DMS153 (cell line): ENCODE measurements around the gene STK11.

Experiments
- DNase-seq: peaks from one replicate; lab custom pipeline; 2025; lab: John Stamatoyannopoulos, UW

The STK11 gene

DNA sequence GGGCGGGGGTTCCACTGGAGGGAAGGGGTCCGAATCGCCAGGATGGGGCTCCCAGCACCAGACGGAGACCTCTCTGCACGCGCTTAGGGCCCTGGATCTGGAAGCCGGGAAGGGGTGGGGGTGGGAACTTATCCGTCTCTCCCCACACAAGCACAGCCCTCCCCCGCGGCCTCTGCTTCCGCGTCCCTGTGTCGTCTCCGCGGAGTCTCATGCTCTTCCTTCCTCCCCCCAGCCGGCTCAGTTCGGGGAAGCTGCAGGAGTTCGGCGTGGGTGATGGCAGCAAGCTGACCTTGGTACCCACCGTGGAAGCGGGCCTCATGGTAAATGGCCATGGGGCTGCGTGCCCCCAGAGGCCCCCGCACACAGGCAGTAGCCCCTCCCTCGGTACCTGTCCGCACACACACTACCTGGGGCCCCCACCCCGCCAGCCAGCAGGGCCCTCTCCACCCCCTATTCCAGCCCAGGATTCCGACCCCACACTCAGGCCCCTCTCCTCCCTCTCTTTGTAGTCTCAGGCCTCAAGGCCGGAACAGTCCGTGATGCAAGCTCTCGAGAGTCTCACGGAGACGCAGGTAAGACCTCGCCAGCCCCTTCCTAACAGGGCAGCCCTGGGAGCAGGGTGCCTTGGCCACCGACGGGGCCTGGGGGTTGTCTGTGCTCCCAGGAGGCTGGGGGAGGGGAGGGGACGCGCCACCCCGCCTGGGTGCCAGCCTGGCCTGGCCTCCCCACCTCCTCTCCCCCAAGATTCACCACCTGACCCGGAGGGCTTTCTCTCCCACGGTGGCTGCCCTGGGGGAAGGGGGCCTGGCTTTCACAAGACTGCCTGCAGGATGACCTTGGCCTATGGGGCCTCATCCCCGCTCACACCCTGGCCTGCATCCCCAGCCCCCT, 46.0 kb downstream of the STK11 start:
- no peak for DNase-seq

DNA sequence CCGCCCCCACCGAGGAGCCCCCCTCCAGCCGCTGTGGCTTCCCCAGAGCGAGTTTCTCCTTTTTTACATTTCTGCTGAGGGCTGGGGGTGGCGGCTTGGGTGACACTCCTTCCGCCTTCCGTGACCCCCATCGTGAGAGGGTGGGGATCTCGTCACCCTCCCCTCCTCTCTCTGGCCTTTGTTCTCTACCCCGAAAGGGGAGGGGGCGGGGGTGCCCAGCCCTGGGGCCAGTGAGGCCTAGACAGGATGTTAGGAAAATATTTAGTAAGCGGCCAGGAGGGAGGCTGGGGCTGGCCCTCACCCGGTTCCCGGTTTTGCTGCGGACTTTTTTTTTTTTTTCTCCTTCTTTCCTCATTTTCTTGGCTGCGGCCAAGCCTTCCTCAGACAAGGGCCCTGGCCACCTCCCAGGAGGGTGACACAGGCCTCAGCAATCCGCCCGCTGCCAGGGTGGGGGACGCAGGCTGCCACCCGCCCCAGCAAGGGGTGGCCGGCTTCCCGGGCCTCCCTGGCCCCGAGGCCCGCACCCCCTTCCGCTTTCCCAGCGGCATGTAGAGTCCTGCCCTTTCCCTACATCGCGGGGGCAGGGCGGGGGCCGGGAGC, 46.7 kb downstream of the STK11 start:
- no peak for DNase-seq

DNA sequence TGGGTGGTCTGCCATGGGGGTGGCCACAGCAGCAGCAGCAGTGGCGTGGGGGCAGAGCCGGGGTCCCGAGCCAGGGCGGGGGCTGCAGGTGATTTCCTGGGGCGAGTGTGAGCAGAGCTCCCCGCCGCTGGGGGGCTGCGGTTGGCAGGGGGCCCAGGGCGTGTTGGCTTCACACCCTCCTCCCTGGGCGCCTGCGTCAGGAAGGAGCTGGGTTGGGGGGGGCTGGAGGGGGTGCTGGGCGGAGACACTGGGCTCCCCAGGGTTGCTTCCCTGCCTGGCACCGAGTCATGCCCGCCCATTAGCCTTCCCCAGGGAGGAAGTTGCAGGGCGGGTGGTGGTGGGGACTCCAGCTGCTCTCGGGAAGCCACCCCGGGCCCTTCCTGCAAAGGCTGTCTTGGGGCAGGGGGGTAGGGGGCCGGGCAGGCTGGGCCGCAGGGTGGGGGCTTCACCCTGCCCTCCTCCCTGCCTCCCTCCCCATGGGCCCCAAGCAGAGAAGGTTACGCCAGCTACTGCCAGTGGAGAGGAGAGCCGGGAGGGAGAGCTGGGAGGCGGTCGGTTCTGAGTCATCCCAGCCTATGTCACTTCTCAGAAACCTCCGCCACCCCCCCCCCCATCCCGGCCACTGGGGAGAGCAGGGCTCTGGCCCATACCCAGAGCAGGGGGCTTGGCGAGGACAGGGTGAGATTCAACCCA, 47.4 kb downstream of the STK11 start:
- peak; percentile 67 for DNase-seq

DNA sequence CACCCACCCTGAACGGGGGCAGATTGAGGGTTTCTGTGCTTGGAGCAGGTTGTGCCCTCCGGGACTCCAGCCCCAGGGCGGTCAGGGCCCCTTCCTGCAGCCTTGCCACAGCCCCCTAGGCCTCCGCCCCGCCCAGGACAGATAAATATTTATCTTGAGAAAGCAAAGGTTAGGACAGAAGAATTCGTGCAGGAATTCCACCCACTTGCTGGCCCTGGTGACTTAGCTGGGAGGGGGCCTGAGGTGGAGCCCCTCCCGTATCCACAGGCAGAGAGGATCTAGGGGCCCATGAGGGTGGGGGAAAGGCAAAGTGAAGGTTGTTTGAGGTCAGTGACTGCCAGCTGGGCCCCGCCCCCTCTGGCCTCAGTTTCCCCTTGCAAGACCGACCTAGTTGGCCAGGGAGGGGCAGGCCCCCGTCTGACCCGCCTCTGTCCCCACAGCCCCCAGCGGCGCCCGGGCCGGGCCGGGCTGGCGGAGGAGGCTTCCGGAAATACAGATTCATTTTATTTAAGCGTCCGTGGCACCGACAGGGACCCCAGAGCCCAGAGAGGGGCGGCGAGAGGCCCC, 48.0 kb downstream of the STK11 start:
- DNase-seq: no peak

DNA sequence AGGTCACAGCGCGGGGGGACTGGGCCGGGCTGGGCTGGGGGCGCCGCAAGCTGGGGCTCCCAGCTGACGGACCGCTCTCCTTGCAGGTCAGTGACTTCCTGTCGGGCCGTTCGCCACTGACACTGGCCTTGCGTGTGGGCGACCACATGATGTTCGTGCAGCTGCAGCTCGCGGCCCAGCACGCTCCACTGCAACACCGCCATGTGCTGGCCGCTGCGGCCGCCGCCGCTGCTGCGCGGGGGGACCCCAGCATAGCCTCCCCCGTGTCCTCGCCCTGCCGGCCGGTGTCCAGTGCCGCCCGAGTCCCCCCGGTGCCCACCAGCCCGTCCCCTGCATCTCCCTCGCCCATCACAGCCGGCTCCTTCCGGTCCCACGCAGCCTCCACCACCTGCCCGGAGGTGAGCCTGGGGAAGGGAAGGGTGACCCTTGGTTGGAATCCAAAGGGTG, 48.5 kb downstream of the STK11 start:
- DNase-seq: no peak

DNA sequence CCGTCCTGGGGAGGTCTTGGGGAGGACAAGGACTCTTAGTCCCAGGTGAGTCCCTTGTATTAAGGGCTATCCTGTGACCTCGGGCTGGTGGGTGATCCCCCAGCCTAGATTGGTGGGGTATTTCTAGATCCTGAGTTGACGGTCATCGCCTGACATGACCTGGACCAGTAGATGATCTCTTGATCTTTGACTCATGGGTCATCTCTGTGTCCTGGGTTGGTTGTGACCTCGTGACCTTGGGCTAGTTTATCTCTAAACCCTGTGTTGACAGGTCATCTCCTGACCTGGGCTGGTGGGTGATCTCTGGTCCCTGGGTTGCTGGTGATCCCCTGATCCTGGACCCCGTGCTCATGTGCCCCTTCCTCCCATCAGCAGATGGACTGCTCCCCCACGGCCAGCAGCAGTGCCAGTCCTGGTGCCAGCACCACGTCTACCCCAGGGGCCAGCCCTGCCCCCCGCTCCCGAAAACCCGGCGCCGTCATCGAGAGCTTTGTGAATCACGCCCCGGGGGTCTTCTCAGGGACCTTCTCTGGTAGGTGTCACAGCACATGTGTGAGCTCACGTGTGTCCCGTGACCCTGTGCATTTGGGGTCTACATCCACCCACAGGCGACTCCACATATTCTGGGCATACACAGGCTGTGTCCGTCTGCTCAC, 49.1 kb downstream of the STK11 start:
- DNase-seq: no peak

DNA sequence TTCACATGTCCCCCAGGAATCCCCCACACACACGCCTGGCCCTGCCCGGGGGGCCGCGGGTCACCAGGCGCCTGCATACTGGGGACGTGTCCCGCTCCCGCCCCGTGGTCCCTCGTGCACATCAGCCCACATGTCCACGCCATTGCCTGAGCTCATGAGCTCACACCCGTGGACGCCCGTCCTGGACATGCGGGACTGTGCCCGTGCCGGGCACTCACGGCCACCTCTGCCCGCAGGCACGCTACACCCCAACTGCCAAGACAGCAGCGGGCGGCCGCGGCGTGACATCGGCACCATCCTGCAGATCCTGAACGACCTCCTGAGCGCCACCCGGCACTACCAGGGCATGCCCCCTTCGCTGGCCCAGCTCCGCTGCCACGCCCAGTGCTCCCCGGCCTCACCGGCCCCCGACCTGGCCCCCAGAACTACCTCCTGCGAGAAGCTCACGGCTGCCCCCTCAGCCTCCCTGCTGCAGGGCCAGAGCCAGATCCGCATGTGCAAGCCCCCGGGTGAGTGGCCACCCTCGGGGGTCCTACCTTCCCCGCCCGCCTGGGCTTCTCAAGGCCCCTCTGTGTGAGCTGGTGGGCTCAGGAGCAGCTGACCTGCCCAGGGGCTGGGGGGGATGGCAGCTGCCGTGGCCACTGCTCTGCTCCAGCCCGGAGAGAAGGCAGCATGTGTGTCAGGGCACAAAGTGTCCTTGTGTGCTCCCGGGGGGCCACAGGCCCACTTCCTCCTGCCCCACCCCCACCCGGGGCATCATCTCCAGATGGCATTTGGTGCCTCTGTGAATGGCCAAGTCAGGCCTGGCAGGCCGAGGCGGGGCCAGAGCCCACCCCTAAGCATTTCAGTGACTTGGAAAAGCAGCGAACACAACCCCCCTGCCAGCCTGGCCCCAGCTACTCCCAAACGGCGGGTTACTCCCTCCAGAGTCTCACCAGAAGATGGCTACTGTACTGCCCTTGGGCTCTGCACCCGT, 49.9 kb downstream of the STK11 start:
- DNase-seq: no peak

DNA sequence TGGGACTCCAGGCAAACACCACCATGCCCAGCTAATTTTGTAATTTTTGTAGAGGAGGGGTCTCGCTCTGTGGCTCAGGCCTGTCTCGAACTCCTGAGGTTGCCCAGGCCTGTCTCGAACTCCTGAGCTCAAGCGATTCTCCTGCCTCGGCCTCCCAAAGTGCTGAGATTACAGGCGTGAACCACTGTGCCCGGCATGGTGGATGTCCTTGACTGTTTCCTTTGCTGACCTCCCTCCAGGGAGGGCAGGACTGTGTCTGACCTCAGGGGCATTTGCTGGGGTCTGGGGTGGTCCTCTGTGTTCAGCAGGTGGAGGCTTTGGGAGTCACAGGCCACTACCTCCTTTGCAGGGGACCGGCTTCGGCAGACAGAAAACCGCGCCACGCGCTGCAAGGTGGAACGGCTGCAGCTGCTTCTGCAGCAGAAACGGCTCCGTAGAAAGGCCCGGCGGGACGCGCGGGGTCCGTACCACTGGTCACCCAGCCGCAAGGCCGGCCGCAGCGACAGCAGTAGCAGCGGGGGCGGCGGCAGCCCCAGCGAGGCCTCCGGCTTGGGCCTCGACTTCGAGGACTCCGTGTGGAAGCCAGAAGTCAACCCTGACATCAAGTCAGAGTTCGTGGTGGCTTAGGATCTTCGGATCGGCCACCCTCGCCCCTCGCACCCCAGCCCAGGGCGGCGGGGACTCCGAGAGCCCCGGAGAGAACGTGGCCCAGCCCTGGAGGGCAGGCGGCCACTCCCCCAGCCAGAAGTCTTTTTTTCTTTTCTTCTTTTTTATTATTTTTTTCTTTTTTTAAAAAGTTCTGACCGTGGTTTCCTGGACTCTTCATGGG, 51.3 kb downstream of the STK11 start:
- DNase-seq: no peak

DNA sequence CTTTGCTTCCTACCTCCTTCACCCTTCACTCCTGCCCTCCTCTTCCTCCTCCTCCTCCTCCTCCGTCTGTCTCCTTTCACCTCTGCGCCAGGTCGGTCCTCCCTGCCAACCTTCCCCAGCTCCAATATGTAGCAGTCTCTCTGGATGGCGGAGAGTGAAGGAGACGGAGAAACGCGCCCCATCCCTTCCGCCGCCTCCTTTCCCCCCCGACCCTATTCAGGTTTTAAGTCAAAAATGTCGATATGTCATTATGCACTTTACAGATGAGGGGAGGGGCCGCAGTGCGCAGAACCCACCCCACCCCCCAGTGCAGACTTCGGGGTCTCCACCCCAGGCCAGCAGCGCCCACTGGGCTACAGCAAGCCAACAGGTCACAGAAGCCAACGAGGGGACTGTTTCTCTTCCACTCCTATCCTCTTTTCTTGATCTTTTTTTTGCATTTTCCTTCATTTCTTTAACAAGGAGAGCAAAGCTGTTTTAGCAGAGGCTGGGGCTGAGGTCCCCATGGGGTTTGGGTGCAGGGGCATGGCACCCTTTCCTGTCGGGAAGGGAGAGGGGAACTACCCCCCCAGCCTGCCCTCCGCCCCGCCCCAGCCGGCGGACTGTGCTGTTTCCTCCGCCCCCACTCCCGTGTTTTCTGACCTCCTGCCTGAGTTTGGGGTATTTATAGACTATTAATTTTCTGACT, 52.0 kb downstream of the STK11 start:
- no peak for DNase-seq

DNA sequence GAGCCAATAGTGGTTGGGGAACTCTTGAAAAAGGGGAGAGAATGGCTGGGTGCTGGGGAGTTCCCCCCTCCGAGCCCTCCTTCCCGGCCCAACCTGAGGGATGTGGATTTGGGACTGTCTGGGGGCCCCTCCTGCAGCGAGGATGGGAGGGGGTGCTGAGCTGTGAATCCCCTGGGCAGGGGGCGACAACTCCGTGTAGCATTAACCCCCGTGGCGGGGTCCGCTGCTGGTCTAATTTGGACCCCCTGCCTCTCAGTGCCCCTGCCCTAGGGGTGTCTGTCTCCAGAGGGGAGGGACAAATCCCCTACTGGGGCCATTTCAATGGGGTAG, 52.5 kb downstream of the STK11 start:
- no peak for DNase-seq

DNA sequence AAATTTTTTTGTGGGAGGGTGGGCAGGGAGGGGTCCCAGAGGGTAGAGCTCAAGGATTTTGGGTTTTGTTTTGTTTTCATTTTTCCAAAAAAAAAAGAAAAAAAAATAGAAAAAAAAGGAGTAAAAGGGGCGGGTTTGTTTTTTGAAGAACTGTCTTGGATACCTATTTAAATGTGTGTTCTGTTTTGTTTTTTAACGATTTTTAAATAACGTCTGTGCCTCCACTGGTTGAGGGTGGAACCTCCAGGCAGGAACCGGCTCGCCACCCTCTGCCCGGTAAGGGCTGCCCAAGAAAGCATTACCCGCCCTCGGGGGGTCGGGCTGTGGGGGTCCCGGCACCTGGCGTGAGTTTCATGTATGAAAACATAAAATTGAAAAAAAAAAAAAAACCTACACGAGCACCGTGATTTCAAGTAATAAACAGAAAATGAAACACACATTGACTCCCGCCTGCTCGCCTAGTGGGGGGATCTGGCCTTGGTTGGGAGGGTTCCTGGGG, 53.2 kb downstream of the STK11 start:
- no peak for DNase-seq

DNA sequence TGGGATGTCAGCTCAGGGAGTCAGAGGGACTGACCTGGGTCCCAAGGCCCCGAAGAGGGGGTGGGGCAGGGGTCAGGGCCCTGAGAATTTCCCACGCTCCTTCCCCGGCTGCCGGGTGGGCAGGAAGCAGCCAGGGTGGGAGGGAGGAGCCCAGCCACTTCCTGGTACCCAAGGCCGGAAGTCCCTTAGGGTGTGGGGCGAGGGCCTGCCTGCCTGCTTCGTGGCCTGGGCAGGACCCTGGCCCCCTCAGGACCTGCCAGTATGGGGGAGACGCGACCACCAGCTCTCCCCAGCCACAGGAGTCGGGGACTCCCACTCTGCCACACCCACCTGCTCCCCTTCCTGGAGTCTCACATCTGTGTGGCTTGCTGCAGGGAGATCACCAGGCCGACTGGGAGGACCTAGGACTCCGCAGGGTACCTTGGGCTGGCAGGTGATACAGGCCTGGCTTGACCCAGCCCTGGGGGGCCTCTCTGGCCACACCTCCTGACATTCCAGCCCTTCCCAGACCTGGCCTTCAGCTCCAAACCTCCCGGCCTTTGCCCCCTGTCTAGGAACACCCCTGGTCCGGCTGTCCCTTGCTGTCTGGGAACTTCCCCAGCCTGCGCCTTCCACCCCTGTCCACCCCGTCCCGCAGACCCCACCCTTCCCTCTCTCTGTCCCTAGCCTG, 53.8 kb downstream of the STK11 start:
- no peak for DNase-seq

DNA sequence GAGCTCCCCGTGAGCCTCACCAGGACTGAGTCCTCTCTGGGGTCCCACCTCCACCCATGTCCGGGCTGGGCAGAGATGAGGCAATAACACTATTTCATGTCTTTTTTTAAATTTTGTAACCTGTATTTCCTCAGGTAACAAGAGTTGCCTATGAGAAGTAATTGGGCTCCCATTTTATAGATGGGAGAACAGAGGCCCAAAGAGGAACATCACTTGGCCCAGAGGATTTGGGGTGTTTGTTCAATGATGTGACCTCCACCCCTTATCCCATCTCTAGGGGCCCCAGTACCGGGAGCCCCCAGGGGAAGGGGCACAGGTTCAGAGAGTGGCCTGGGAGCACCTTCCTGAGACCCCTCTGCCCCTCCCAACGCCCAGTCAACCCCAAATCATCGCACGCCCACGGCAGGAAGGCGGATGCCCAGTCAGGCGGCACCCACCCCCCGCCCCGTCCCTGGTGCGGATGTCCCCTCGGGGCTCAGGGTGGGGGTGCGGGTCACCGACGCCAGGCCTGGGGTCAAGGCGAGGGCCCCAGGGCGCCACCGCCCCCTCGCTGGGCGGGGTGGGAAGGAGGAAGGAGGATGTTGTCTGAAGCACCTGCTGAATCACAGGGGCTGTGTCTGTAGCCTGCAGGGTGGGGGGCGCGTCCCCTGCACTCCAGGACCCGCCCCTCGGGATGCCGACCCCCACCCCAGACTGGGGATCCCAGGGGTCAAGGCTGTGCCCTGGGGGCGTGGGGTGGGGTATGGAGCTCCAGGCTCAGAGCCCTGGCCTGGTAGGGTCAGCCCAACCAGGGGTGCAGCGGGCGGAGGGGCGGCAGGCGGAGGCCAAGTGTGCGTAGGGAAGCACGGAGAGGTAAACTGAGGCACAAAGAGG, 54.5 kb downstream of the STK11 start:
- DNase-seq: no peak

DNA sequence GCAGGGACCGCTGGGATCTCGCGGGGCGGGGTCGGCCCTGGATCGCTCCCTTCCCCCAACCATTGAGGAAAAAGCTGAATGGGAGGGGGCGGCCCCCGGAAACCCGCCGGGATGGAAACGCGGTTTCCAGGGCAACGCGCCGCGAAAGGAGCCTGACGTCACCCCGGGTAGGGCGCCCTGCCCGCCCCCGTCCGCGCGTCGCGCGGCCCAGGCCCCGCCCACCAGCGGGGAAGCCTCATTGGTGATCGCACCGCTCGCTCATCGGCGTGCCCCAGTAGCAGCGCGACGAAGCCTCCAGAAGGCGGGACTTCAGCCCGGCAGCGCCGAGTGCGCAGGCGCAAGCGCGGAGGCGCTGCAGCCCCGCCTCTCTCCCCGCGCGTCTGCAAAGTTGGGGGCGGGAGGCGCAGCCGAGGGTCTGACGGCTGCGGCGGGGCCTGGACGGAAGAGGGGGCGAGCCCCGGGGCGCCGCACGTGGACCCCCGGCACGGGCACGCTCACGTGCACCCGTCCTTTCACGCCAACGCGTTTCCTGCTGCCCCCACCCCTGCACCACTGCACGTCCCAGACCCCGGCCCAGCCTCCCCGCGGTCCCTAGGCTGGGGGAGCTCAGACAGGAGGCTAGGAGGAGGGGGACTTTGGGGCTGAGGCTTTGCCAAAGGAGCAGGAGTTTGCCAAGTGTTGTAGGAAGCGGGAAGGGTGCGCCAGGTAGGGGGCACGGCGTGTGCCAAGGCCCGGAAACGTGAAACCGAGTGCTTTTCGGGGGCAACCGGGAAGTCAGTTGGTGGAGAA, 55.4 kb downstream of the STK11 start:
- peak; percentile 71 for DNase-seq

DNA sequence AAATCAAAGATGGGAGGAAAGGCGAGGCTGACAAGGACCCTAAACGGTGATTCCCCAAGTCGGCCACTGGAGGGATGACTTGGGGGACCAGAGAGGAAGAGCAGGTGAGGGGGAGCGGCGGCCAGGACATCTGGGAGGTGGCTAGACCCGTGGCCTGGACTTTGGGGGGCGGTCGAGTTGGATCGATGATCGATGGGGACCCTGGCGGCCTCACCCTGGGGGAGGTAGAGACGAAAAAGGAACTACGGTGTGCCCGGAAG, 55.9 kb downstream of the STK11 start:
- DNase-seq: no peak

DNA sequence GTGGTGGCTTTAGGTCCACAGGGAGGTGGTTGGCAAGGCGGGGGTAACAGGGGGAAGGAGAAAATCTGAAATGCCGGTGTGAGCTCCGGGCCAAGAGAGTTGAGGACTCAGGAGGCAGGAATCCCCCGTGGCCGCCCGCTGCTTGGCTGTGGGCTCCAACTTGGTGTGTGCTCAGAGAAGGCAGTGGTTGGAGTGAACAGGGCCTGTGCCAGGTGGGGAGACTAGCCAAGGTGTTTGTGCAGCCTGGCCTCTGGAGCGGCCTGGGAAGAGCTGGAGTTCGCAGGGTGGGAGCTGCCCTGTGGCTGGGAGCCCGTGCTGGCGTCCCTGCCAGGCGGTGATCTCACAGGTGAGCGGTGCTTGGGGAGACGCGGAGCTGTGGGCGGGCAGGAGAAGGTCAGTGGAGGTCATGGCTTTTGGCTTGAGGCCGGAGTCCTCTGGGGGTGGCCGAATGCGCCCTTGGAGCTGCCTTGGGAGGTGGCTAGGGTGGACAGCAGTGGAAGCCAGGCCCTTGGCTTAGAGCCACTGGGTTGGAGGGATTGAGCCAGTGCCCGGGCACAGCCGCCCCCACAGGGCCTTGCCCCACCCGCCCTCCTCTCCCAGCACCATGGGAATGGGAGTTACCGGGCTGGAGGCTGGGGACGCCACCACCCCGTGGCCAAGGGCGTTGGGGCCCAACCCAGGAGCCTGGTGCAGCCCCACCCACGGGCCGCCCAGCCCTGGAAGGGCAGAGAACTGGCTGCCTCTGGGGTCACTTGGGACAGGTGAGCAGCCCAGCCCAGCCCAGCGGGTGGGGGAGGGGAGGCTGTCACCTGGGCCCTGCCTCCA, 56.4 kb downstream of the STK11 start:
- no peak for DNase-seq
